Thoracic aorta (tissue), 2 donors: ENCODE measurements around the gene NIPAL3. TPM values are rescaled to one million over a fixed set of nuclear protein-coding genes. Genes with fewer than 3 reads are reported as not detected.
"Not testable (repeated sequence)": the region's sequence is repeated elsewhere in the genome, so short reads cannot be mapped to it uniquely, and the experiment has no call there.

Experiments
- ATAC-seq: fragments of 150-250 bp; one replicate; pipeline ENCODE4 v1.8.0; 2017; ENCODE audit warnings: low read depth; ENCODE audit not compliant: insufficient number of reproducible peaks, low FRiP score
- DNase-seq: peaks from one replicate; pipeline ENCODE4 v3.0.0-alpha.2; 2020; ENCODE audit warnings: low spot score
- H3K27ac ChIP-seq, 2 donors: fragments of 200-600 bp; sonication (generic); 1 replicate in 1 of 2; 2 replicates in 1 of 2; pipeline ENCODE4 v1.5.1; 2016; ENCODE audit warnings: mild to moderate bottlenecking in 2 of 2, moderate library complexity in 2 of 2
- H3K27me3 ChIP-seq: fragments of 200-600 bp; sonication (generic); replicated peaks from 2 replicates; pipeline ENCODE4 v1.6.0; 2016; ENCODE audit warnings: mild to moderate bottlenecking; ENCODE audit not compliant: insufficient read depth
- H3K36me3 ChIP-seq: fragments of 200-600 bp; sonication (generic); one replicate; pipeline ENCODE4 v1.5.1; 2016
- H3K4me1 ChIP-seq, 2 donors: fragments of 200-600 bp; sonication (generic); 1 replicate in 1 of 2; 2 replicates in 1 of 2; pipeline versions ENCODE4 v1.5.1 to v1.6.0; 2016; ENCODE audit warnings: low read depth in 2 of 2, mild to moderate bottlenecking in 1 of 2; ENCODE audit not compliant: control insufficient read depth in 1 of 2
- H3K4me3 ChIP-seq: fragments of 200-600 bp; sonication (generic); 2 replicates; pipeline ENCODE4 v1.5.1; 2016; ENCODE audit warnings: mild to moderate bottlenecking
- H3K9me3 ChIP-seq: fragments of 200-600 bp; sonication (generic); 2 replicates; pipeline ENCODE4 v1.5.1; 2016
- total RNA-seq, 2 donors: library from RNA; depleted of rRNA; stranded (reverse); fragments of >200 nt; gene quantifications; one replicate each; pipeline versions ENCODE4 v1.1.0 to v1.2.3, GENCODE V29; 2016
- TF ChIP-seq, protein P1 (sequence below): fragments of 200-600 bp; sonication (generic); IDR thresholded peaks from one replicate; pipeline ENCODE4 v1.5.1; 2019; ENCODE audit warnings: antibody characterized with exemption

NIPAL3 gene
- total RNA-seq, 2 donors from 2014 or later: 19.3 to 31.4 TPM

DNA sequence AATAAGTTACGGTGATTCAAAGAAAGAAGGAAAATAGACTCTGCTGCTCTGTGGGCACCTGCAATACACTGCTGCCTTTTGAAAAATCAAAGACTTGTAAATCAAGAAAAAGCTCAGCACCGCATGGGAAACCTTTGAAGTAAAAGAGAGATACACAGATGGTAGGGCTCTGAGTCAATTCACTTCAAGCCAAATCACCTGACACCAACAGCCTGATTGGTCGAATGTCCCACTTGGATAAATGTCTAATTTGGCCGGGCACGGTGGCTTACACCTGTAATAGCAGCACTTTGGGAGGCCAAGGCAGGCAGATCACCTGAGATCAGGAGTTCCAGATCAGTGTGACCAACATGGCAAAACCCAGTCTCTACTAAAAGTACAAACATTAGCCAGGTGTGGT, 67.8 kb downstream of the NIPAL3 start:
- ATAC-seq: no peak
- Histone ChIP-seq H3K27me3 (no peaks in the 10 kb centered on the region), H3K36me3 (no peaks in the 10 kb centered on the region), H3K9me3 (no peaks in the 10 kb centered on the region), H3K4me3 (no peak overlapping the region), H3K27ac (no peak overlapping the region), H3K4me1 (no peaks in the 10 kb centered on the region)
- no peak for DNase-seq
- TF ChIP-seq, protein P1, sequence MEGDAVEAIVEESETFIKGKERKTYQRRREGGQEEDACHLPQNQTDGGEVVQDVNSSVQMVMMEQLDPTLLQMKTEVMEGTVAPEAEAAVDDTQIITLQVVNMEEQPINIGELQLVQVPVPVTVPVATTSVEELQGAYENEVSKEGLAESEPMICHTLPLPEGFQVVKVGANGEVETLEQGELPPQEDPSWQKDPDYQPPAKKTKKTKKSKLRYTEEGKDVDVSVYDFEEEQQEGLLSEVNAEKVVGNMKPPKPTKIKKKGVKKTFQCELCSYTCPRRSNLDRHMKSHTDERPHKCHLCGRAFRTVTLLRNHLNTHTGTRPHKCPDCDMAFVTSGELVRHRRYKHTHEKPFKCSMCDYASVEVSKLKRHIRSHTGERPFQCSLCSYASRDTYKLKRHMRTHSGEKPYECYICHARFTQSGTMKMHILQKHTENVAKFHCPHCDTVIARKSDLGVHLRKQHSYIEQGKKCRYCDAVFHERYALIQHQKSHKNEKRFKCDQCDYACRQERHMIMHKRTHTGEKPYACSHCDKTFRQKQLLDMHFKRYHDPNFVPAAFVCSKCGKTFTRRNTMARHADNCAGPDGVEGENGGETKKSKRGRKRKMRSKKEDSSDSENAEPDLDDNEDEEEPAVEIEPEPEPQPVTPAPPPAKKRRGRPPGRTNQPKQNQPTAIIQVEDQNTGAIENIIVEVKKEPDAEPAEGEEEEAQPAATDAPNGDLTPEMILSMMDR: no peak

DNA sequence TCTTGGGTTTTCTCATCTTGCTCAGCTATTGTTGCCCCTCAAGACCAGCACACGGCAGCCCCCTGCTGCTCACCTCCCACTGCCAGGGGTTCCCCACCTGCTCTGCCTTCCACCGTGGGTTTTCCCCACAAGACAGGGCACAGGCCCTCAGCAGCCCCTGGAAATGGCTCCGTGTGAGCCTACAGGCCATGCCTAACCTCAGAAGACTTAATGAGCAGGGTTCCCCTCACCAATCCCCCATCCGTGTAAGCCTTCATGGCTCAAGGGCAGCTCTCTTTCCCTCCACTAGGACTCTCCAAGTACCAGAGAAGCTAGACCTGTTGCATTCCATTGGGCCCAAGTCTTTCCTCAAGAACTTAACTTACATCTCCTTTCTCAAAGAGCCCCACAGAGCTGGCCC, 68.6 kb downstream of the NIPAL3 start:
- no peak for DNase-seq
- Histone ChIP-seq H3K4me3 (no peak overlapping the region), H3K9me3 (no peaks in the 10 kb centered on the region), H3K27ac (no peak overlapping the region), H3K36me3 (no peaks in the 10 kb centered on the region), H3K27me3 (no peaks in the 10 kb centered on the region), H3K4me1 (no peaks in the 10 kb centered on the region)
- TF ChIP-seq, protein P1: no peak
- no peak for ATAC-seq

DNA sequence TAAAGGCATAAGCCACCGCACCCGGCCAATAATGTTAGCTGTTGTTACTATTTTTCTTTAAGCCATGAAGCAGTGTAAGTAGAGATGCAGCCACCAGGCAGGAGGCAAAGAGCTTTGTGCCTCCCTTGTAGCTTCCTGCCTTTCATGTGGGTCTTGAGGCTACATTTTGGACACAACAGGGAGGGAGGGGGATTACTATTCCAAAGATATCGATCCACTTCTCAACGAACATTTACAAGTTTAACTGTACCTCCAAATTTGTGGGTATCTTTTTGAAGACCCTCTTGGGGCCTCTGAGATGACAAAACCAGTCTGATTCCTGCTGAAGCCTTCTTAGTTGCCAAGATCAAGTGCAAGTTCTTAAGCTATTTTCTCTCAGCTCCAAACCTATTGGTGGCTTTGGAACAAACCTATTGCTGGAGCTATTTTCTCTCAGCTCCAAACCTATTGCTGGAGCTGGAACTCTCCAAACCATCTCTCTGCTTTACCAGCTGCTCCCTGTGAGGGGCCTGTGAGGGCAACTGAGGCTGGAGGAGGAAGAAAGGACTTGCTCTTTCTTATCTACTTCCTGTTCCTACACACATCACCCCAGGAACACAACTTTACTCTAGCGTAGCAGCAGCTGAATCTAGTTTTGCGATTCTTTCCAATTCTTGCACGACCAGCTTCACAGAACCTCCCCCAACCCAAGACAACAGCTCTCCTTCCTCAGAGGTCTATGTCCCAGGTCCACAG, 70.9 kb downstream of the NIPAL3 start:
- DNase-seq (no peak), ATAC-seq (no peak)
- H3K4me1 ChIP-seq: no peaks in the 10 kb centered on the region
- H3K27me3 ChIP-seq: no peaks in the 10 kb centered on the region
- H3K4me3 ChIP-seq: no peak overlapping the region
- TF ChIP-seq, protein P1: no peak
- no peaks in the 10 kb centered on the region for H3K9me3 ChIP-seq
- H3K27ac ChIP-seq: no peak overlapping the region
- no peaks in the 10 kb centered on the region for H3K36me3 ChIP-seq

DNA sequence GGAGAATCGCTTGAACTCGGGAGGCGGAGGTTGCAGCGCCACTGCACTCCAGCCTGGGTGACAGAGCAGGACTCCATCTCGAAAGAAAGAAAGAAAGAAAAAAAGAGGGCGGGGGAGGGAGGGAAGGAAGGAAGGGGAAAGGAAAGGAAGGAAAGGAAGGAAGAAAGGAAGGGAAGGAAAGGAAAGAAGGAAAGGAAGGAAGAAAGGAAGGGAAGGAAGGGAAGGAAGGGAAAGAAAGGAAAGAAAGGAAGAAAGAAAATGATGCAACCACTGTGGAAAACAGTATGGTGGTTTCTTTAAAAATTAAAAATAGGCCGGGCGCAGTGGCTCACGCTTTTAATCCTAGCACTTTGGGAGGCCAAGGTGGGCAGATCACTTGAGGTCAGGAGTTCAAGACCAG, 71.9 kb downstream of the NIPAL3 start:
- no peaks in the 10 kb centered on the region for H3K9me3 ChIP-seq
- H3K27ac ChIP-seq: no peak overlapping the region
- no peaks in the 10 kb centered on the region for H3K4me1 ChIP-seq
- ATAC-seq (no peak), DNase-seq (no peak)
- TF ChIP-seq, protein P1: no peak
- H3K36me3 ChIP-seq: no peaks in the 10 kb centered on the region
- H3K4me3 ChIP-seq: no peak overlapping the region
- H3K27me3 ChIP-seq: no peaks in the 10 kb centered on the region

DNA sequence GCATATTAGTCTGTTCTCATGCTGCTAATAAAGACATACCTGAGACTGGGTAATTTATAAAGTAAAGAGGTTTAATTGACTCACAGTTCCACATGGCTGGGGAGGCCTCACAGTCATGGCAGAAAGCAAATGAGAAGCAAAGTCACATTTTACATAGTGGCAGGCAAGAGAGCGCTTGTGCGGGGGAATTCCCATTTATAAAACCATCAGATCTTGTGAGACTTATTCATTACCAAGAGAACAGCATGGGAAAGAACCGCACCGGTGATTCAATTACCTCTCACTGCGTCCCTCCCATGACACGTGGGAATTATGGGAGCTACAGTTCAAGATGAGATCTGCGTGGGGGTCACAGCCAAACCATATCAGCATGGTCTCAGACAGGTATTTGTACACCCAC, 72.6 kb downstream of the NIPAL3 start:
- not testable (repeated sequence) for H3K9me3 ChIP-seq, H3K27ac ChIP-seq, H3K36me3 ChIP-seq, H3K4me1 ChIP-seq, ATAC-seq, H3K27me3 ChIP-seq, H3K4me3 ChIP-seq, DNase-seq

DNA sequence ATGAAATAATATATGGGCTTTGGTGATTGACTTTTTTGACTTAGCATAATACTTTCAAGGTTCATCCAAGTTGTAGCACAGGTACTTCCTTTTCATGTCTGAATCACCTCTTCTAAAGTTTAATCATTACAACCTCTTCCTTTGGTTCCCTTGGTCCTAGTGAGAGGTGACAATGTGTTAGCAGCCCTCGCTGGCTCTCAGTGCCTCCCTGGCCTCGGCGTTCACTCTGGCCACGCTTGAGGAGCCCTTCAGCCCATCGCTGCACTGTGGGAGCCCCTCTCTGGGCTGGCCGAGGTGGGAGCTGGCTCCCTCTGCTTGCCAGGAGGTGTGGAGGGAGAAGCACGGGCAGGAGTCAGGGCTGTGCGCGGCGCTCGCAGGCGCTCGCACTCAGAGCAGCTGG, 74.1 kb downstream of the NIPAL3 start:
- no peaks in the 10 kb centered on the region for H3K36me3 ChIP-seq
- TF ChIP-seq, protein P1: no peak
- ATAC-seq: no peak

More for the DNA sequence above, 74.1 kb downstream of the NIPAL3 start:
- no peak overlapping the region for H3K4me3 ChIP-seq
- H3K4me1 ChIP-seq: no peaks in the 10 kb centered on the region
- no peak overlapping the region for H3K27ac ChIP-seq
- H3K27me3 ChIP-seq: no peaks in the 10 kb centered on the region
- DNase-seq: no peak
- H3K9me3 ChIP-seq: no peaks in the 10 kb centered on the region
